NCI-H2029 treated with DMSO at 0.1 percent for 48 hours (cell line): Measurements from ENCODE around the gene CCDC183.
A peak's percentile ranks its signal among the peaks of the same experiment; 100 is the strongest.
"Not testable (repeated sequence)": the region's sequence is repeated elsewhere in the genome, so short reads cannot be mapped to it uniquely, and the experiment has no call there.

Experiments used
- DNase-seq: peaks from one replicate; lab custom pipeline; 2025; lab: John Stamatoyannopoulos, UW

CCDC183 gene

GRCh38 chr9:136785565-136786355 lies 10.4 kb upstream of the CCDC183 start:
- DNase-seq: not testable (repeated sequence)

- DNase-seq: no peak
Observed at GRCh38 chr9:136786451-136786850, 9.7 kb upstream of the CCDC183 start.

GRCh38 chr9:136786983-136787382 lies 9.2 kb upstream of the CCDC183 start:
- DNase-seq: not testable (repeated sequence)

GRCh38 chr9:136787690-136788400 lies 8.3 kb upstream of the CCDC183 start:
- peak; percentile 81 for DNase-seq

- DNase-seq: not testable (repeated sequence)
Observed at GRCh38 chr9:136788644-136789522, 7.3 kb upstream of the CCDC183 start.

GRCh38 chr9:136789523-136789937 lies 6.6 kb upstream of the CCDC183 start:
- DNase-seq: no peak

- DNase-seq: peak; percentile 96
Observed at GRCh38 chr9:136790640-136791515, 5.3 kb upstream of the CCDC183 start, which contains the start of gene TMEM141. TMEM141 (plus strand) TSS chr9:136791344; CDS start chr9:136791371, 27 bp downstream.

GRCh38 chr9:136791516-136792276 lies 4.4 kb upstream of the CCDC183 start:
- DNase-seq: peak; percentile 35

GRCh38 chr9:136792321-136793085 lies 3.6 kb upstream of the CCDC183 start:
- DNase-seq: no peak

GRCh38 chr9:136793086-136793946 lies 2.8 kb upstream of the CCDC183 start:
- no peak for DNase-seq

- no peak for DNase-seq
Observed at GRCh38 chr9:136794281-136794999, 1.7 kb upstream of the CCDC183 start.

GRCh38 chr9:136795000-136795348 lies 1.2 kb upstream of the CCDC183 start:
- DNase-seq: no peak

GRCh38 chr9:136796775-136797347 lies 723 bp downstream of the CCDC183 start:
- DNase-seq: not testable (repeated sequence)

GRCh38 chr9:136798708-136799078 lies 2.6 kb downstream of the CCDC183 start:
- DNase-seq: no peak

GRCh38 chr9:136799079-136799853 lies 3.1 kb downstream of the CCDC183 start:
- peak; percentile 40 for DNase-seq

- DNase-seq: peak; percentile 84
Observed at GRCh38 chr9:136799854-136800657, 3.9 kb downstream of the CCDC183 start.
